Measurements from ENCODE around the gene PCDH15. TPM values are rescaled to one million over a fixed set of nuclear protein-coding genes. Genes with fewer than 3 reads are reported as not detected.
A peak's percentile ranks its signal among the peaks of the same experiment; 100 is the strongest.

PCDH15 gene
- total RNA-seq, 4 donors from 2014 or later: not detected

DNA sequence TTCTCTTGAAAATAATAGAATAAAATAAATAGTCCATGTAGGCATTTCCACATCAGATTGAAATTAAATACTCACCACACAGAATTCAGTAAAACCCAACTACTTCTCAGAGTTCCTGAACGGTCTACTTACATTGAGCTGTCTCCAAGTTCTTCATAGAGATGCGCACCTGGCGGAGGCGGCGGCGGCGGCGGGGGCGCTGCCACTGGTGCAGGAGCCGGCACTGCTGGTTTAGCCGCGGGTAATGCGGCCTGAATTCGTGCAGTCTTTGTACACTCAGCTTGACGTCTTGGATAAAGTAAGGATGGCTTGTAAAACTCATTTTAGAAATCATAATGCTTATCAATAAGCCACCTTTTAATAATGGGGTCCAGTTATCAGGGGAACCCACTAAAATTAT, 973.8 kb downstream of the PCDH15 start:
- Histone ChIP-seq H3K27ac (no peak overlapping the region), H3K36me3 (no peaks in the 10 kb centered on the region), H3K4me3 (no peak overlapping the region), H3K4me1 (no peaks in the 10 kb centered on the region), H3K27me3 (no peaks in the 10 kb centered on the region), H3K9me3 (no peaks in the 10 kb centered on the region)
- TF ChIP-seq, protein P1, sequence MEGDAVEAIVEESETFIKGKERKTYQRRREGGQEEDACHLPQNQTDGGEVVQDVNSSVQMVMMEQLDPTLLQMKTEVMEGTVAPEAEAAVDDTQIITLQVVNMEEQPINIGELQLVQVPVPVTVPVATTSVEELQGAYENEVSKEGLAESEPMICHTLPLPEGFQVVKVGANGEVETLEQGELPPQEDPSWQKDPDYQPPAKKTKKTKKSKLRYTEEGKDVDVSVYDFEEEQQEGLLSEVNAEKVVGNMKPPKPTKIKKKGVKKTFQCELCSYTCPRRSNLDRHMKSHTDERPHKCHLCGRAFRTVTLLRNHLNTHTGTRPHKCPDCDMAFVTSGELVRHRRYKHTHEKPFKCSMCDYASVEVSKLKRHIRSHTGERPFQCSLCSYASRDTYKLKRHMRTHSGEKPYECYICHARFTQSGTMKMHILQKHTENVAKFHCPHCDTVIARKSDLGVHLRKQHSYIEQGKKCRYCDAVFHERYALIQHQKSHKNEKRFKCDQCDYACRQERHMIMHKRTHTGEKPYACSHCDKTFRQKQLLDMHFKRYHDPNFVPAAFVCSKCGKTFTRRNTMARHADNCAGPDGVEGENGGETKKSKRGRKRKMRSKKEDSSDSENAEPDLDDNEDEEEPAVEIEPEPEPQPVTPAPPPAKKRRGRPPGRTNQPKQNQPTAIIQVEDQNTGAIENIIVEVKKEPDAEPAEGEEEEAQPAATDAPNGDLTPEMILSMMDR (IDR thresholded peaks at IDR 0.05): no peak
- TF ChIP-seq POLR2A (IDR thresholded peaks at IDR 0.05): no peak
- no peak for DNase-seq

DNA sequence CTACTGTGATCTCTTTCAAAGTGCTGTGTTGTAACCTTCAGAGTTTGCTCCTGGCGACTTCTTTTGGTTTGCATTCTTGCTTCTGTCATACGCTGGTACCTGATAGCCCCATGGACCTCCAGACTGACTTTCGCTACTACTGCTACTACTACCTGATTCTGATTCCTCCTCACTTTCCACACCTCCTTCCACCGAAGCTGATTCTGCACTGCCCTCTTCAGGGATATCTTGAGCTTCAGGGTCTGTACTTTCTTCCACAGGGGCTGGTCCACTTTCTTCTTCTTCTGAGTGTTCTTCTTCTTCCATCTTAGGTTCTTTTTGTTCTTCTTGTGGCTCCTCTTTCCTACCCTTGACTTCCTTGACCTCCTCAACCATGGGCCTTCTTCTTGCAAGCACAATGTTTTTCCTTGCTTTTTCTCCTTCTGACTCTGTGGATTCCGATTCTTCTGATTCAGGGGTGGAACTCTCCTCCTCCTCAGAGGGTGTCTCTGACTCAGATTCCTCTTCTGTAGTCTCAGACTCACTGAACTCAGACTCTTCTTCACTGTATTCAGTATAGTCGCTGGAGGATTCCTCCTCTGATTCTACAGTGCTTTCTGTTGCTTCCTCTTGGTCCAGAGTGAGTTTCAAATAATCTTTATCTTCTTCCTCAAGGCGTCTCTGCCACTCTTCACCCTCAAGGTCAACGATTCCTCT, 992.2 kb downstream of the PCDH15 start:
- H3K27me3 ChIP-seq: no peaks in the 10 kb centered on the region

DNA sequence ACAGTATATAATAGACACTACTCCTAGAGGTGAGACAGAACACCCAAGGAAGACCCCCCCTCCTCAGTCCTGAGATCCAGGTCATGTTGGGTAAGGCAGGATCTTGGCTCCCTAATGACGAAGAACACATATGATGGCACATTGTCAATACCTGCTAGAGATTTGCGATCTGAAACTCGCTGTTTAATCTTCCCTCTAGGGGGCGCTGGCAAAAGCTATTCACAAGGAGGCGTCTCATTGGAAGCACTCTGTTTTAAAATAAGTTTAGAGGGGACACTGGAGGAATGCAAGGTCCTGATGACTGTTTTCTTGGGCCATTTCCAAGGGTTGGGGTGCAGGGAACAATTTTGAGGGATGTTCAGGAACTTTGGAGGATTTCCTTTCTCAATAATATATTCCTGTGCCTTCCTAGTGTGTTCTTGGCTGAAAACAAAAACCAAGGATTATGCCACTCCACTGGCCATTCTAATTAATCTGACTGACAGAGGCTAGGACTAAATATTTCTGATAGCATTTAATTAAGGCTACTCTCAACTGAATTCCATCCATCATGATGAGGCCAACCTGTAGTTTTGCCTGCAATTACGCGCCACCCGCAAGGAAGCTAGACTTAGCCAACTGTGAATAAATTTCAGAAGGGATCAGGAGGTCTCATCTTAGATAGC, 1014.7 kb downstream of the PCDH15 start:
- Histone ChIP-seq H3K4me1 (no peaks in the 10 kb centered on the region), H3K27ac (no peak overlapping the region), H3K9me3 (no peaks in the 10 kb centered on the region), H3K4me3 (no peak overlapping the region), H3K27me3 (no peaks in the 10 kb centered on the region), H3K36me3 (no peaks in the 10 kb centered on the region)
- TF ChIP-seq, protein P1 (IDR thresholded peaks at IDR 0.05): no peak
- no peak for TF ChIP-seq POLR2A (IDR thresholded peaks at IDR 0.05)
- no peak for DNase-seq

More for the DNA sequence above, 992.2 kb downstream of the PCDH15 start:
- Histone ChIP-seq H3K27ac (no peak overlapping the region), H3K36me3 (no peaks in the 10 kb centered on the region), H3K4me1 (no peaks in the 10 kb centered on the region), H3K4me3 (no peak overlapping the region), H3K9me3 (no peaks in the 10 kb centered on the region)
- TF ChIP-seq, protein P1 (IDR thresholded peaks at IDR 0.05): peak in 1 of 6 experiments; percentile 11
- no peak for TF ChIP-seq POLR2A (IDR thresholded peaks at IDR 0.05)
- DNase-seq: no peak

DNA sequence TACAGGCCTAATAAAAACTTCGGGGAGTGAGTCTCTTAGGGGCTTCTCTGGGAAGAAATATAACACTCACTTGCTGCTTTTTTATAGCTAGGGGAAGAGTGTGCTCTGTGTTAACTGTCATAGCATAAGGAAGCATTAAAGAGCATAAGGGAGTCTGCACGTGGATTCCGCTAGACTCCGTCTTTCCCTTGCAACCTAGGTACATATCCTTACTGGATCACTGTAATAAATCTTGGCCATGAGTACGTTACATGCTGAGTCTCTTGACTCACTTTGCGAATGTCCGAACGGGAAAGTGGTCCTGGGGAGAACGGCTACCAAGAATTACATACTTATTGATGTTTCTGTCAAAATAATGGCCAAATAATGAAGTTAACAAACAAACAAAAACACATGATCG, 1029.3 kb downstream of the PCDH15 start:
- Histone ChIP-seq H3K4me1 (no peaks in the 10 kb centered on the region), H3K4me3 (no peak overlapping the region), H3K27me3 (no peaks in the 10 kb centered on the region), H3K9me3 (no peaks in the 10 kb centered on the region), H3K36me3 (no peaks in the 10 kb centered on the region), H3K27ac (no peak overlapping the region)
- TF ChIP-seq, protein P1 (IDR thresholded peaks at IDR 0.05): no peak
- no peak for TF ChIP-seq POLR2A (IDR thresholded peaks at IDR 0.05)
- no peak for DNase-seq

DNA sequence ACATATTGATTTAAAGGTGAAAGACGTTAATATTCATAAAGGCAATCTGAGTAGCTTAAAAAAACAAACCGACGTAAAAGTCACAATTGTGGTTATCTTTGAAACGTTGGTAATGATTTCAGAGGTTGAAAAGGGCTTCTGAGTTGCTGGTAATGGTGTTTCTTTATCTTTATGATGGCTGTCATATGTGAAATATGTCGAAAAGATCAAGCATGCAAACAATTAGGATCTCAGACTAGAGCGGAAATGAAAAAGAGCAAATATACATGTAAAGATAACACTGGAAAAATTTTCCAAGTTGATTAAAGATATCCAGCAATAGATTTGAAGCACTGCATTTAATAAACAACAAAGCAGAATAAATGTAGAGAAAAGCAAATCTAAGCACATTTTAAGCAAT, 1030.1 kb downstream of the PCDH15 start:
- TF ChIP-seq, protein P1 (IDR thresholded peaks at IDR 0.05): no peak
- TF ChIP-seq POLR2A (IDR thresholded peaks at IDR 0.05): no peak
- Histone ChIP-seq H3K4me1 (no peaks in the 10 kb centered on the region), H3K27me3 (no peaks in the 10 kb centered on the region), H3K36me3 (no peaks in the 10 kb centered on the region), H3K9me3 (no peaks in the 10 kb centered on the region), H3K27ac (no peak overlapping the region), H3K4me3 (no peak overlapping the region)
- DNase-seq: no peak
